Mucosa of rectum (tissue), 2 donors: ENCODE data around the gene CIBAR2.
"Not testable (repeated sequence)": the region's sequence is repeated elsewhere in the genome, so short reads cannot be mapped to it uniquely, and the experiment has no call there.

Experiments
- H3K27ac ChIP-seq, 2 donors: one replicate each; pipeline ENCODE4 v1.7.0; 2013; ENCODE audit warnings: inconsistent platforms in 2 of 2, low read depth in 2 of 2, low read length in 2 of 2
- H3K27me3 ChIP-seq, 2 donors: one replicate each; pipeline ENCODE4 v1.7.0; 2013; ENCODE audit warnings: low read length in 2 of 2; ENCODE audit not compliant: control insufficient read depth in 2 of 2, insufficient read depth in 2 of 2
- H3K36me3 ChIP-seq, 2 donors: one replicate each; pipeline ENCODE4 v1.7.0; 2013; ENCODE audit warnings: low read length in 2 of 2; ENCODE audit not compliant: control insufficient read depth in 2 of 2, insufficient read depth in 2 of 2
- H3K4me1 ChIP-seq, 2 donors: one replicate each; pipeline ENCODE4 v1.7.0; 2013; ENCODE audit warnings: low read length in 2 of 2, mild to moderate bottlenecking in 1 of 2; ENCODE audit not compliant: control insufficient read depth in 2 of 2, insufficient read depth in 2 of 2
- H3K4me3 ChIP-seq, 2 donors: one replicate each; pipeline ENCODE4 v1.7.0; 2013; ENCODE audit warnings: low read length in 2 of 2
- H3K9ac ChIP-seq, 2 donors: one replicate each; pipeline ENCODE4 v1.7.0; 2013; ENCODE audit warnings: low read length in 2 of 2, low read depth in 1 of 2, mild to moderate bottlenecking in 1 of 2
- H3K9me3 ChIP-seq, 2 donors: one replicate each; pipeline ENCODE4 v1.7.0; 2013; ENCODE audit warnings: low read length in 2 of 2; ENCODE audit not compliant: control insufficient read depth in 2 of 2
- donor health status: healthy.
- donor health status: Normal muscosa, but diverticular disease.

Gene CIBAR2

DNA sequence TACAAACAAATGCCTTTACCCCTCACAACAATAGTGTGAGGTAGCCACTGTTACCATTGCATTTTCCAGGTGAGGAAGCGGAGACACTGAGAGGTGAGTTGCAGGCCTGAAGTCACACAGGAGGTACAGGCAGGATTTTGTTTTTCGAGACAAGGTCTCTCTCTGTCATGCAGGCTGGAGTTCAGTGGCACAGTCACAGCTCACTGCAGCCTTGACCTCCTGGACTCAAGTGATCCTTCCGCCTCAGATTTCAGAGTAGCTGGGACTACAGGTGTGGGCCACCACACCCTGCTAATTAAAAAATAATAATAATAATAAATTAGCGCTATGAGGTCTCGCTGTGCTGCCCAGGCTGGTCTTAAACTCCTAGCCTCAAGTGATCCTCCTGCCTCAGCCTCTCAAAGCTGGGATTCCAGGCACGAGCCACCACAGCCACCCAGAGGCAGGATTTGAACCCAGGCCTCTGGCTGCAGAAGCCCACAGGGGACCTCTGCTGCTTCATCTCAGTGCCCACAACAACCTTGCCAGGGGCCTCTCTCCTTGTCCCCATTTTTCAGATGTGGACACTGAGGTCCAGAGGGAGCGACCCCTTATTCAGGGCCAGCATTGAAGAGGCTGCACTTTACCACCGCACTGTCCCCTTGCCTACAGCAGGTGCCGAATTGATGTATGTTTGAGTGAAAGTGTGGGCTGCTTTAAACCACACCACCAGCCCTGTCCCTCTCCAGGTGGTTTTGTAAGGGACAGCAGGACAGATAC, 16.0 kb upstream of the CIBAR2 start:
- Histone ChIP-seq H3K4me3 (no peak overlapping the region), H3K9ac (no peak overlapping the region), H3K27me3 (no peaks in the 10 kb centered on the region), H3K9me3 (no peaks in the 10 kb centered on the region), H3K27ac (no peak overlapping the region), H3K4me1 (peaks cover 0 to 5% of the 10 kb centered on the region in 2 donors), H3K36me3 (no peaks in the 10 kb centered on the region)

DNA sequence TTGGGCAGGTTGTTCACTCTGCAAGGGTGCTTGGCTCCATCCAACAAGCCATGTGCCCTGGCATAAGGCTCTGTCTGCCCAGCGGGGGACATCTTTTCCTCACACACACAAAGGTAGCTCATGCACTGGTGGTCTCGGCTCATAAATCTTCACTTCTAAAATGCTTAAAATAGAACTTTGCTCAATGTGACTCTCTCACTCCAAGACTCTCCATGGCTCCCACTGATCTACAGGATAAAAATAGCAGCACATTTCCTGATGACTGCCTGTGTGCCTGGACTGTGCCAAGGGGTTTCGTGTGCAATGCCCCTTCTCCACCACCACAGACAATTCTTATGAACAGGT, 15.1 kb upstream of the CIBAR2 start:
- no peaks in the 10 kb centered on the region for H3K36me3 ChIP-seq
- H3K27ac ChIP-seq = no peak overlapping the region
- peaks cover 0 to 5% of the 10 kb centered on the region in 2 donors for H3K4me1 ChIP-seq
- H3K9me3 ChIP-seq = no peaks in the 10 kb centered on the region
- H3K27me3 ChIP-seq = no peaks in the 10 kb centered on the region
- H3K4me3 ChIP-seq = no peak overlapping the region
- H3K9ac ChIP-seq = no peak overlapping the region

DNA sequence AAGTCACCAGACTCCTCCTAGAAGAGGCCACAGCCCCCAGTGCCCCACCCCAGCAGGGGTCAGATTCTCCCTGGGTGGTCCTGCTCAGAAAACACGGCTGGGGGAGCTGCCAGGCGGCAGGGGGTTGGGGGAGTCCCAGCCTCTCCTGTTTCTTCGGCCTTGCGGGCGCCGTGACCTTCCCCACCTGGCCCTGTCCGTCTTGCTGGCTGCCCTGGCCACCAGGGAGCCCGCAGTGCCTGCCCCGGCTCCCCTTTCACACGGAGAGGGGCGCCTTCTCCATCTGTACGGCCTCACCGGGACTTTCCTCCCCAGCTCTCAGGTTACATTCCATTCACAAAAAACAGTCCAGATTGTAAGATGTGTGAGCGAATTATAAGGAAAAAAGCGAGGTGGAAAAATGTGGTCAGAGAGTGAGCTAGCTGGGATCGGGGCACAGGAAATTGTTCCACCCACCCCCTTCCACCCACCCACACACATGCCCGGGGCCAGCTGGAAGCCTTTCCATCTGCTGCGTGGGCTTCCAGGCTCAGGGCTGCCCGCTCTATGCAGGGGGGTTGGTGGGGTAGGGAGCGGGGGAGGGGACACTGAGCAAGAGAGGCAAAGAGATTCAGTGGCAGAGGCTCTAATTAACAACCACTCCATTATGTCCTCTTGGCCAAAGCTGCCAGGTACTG, 14.6 kb upstream of the CIBAR2 start:
- Histone ChIP-seq H3K36me3 (no peaks in the 10 kb centered on the region), H3K9ac (no peak overlapping the region), H3K27me3 (no peaks in the 10 kb centered on the region), H3K4me1 (peaks cover 0 to 5% of the 10 kb centered on the region in 2 donors), H3K27ac (no peak overlapping the region), H3K9me3 (no peaks in the 10 kb centered on the region), H3K4me3 (no peak overlapping the region)

DNA sequence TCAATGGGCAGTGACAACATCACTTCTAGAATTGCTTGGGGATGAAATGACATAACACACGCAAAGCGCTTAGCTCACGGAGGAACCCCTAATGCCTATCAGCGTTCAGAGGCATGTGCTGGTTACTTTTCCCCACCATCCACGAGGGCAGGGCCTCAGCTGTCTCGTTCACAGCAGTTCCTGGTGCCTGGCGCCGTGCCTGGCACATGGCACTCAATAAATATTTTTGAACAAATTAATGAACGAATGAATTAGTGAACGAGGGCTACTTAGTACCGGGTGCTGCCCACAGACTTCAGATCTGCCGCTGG, 14.1 kb upstream of the CIBAR2 start:
- Histone ChIP-seq H3K9me3 (no peaks in the 10 kb centered on the region), H3K27ac (no peak overlapping the region), H3K9ac (no peak overlapping the region), H3K27me3 (no peaks in the 10 kb centered on the region), H3K36me3 (no peaks in the 10 kb centered on the region), H3K4me1 (peaks cover 0 to 5% of the 10 kb centered on the region in 2 donors), H3K4me3 (no peak overlapping the region)

DNA sequence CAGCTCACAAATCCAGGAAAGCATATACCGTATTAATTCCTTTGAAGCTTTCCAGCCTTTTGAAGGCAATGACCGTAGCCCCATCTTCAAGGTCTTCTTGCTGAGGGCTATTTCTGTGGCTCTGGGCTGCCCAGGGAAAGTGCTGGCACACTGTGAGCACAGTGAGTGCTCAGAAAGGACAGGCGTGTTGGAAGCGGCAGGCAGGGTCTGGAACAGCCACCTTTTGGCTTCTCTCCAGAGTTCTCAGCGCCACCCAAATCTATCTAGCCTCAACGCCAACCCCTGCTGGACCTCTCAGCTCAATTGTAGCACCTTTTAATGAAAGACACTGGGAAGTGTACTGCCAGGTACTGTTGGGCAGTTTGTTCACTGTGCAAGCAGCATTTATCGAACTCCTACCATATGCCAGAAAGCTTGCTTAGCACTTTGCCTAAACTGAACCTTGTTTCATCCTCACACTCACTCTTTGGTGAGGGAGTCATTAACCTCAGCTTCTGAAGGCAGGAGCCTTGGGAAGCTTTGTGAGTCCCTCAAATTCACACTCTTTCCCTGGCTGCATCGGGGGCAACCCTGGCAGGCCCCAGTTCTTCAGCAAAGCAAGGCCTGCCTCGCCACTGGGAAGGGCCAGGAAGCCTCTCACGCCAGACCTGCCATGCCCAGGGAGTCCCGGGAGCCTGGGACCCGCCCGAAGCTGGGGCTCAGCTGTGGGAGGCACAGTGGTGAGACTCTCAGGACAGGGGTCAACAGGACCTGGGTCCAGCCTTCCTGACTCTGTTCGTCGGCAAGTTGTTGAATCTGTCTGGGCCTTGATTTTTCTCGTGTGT, 13.5 kb upstream of the CIBAR2 start:
- peaks cover 0 to 5% of the 10 kb centered on the region in 2 donors for H3K4me1 ChIP-seq
- H3K36me3 ChIP-seq = no peaks in the 10 kb centered on the region
- H3K9ac ChIP-seq = no peak overlapping the region
- no peak overlapping the region for H3K27ac ChIP-seq
- no peaks in the 10 kb centered on the region for H3K9me3 ChIP-seq
- no peak overlapping the region for H3K4me3 ChIP-seq
- H3K27me3 ChIP-seq = no peaks in the 10 kb centered on the region

DNA sequence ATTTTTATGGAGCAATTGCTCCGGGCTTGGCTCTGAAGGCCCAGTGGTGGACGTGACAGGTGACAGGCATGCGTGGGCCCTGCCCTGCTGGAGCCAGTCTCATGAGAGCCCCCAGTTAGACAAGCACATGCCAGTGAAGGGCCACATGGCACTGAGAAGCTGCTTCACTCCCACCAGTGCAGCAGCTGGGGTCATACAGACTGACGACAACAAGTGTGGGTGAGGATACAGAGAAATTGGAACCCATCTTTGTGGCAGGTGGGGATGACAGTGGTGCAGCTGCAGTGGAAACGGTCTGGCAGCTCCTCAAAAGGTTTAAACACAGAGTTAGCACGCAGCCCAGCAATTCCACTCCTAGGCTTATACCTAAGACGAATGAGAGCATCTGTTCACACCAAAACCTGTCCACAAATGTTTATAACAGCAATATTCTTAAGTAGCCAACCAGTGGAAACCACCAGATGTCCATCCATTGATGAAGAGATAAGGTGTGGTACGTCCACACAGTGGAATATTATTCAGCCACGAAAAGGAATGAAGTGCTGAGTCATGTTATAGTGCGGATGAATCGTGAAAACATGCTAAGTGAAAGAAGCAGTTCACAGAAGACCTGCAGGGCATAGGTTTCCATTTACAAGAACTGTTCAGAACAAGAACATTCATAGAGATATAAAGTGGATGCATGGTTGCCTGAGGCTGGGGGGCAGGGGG, 12.5 kb upstream of the CIBAR2 start:
- Histone ChIP-seq H3K27ac (no peak overlapping the region), H3K9ac (no peak overlapping the region), H3K9me3 (no peaks in the 10 kb centered on the region), H3K27me3 (no peaks in the 10 kb centered on the region), H3K4me3 (no peak overlapping the region), H3K36me3 (no peaks in the 10 kb centered on the region), H3K4me1 (peaks cover 0 to 5% of the 10 kb centered on the region in 2 donors)

DNA sequence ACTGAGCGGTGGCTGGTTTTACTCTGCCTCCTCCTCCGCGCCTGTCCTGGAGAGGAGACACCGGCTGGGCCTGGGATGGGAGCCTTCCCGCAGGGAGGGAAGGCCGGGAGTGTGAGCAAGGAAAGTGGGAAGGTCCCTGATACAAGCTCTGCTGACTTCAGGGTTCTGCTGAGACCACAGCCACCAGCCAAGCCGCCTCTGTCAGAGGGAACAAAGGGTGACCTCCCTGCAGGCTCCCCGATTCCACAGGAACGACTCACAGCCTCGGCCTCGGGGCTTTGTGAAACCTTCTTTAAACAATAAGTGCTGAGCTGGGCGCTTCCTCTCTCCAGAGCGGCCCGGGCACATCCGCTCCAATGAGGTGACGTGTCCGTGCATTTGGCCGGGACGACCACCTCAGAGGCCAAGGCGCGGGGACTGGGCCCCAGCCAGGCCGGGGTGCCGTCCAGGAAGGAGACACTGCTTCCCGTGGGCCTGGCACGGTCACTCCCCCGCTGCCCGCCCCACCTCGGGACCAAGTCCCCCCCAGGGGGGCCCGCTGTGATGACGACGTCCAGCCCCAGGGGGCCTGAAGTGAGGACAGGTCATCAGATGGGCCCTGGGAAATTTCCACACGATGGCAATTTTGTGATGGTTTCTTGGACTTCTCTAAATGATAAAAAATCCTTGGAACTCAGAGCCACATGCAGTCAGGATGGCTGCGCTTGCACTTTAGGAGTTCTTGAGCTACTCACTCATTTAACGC, 11.8 kb upstream of the CIBAR2 start:
- H3K36me3 ChIP-seq = no peaks in the 10 kb centered on the region
- H3K4me3 ChIP-seq = no peak overlapping the region
- H3K27me3 ChIP-seq = no peaks in the 10 kb centered on the region
- no peaks in the 10 kb centered on the region for H3K9me3 ChIP-seq
- H3K4me1 ChIP-seq = peaks cover 0 to 5% of the 10 kb centered on the region in 2 donors
- H3K9ac ChIP-seq = no peak overlapping the region
- H3K27ac ChIP-seq = peak overlapping the region in 1 of 2 donors; percentile 39

DNA sequence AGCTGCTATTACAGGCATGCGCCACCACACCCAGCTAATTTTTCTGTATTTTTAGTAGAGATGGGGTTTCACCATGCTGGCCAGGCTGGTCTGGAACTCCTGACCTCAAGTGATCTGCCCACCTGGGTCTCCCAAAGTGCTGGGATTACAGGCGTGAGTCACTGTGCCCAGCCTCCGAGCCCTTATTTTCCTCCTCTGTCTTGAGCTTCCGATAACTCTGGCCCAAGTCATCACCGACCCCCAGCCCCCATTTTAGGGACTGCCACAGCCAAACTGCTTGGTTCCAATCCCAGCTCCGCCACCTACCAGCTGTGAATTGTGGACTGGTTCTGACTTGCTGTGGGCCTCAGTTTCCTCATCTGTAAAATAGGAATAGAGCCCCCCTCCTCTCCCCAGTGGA, 11.2 kb upstream of the CIBAR2 start:
- H3K4me3 ChIP-seq, H3K4me1 ChIP-seq, H3K9ac ChIP-seq, H3K9me3 ChIP-seq, H3K27me3 ChIP-seq, H3K36me3 ChIP-seq: not testable (repeated sequence)
- H3K27ac ChIP-seq = peak overlapping the region in 1 of 2 donors; percentile 39

DNA sequence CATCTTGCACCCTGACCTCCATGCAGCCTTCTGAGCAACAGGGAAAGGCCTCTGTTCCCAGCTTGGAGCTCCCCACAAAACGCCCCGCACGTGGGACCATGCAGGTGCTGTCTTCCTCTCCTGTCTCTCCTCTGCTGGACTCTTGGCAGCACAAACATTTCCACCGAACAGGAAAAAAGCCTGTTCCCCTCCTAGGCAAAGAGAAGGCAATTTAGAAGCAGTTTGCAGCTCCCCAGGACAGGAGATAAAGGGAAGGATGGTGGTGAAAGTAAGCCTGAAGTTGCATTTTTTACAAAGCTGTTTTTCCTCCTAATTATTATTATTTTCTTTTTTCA, 7.7 kb upstream of the CIBAR2 start:
- Histone ChIP-seq H3K4me1 (peaks cover 0 to 2% of the 10 kb centered on the region in 2 donors), H3K9ac (no peak overlapping the region), H3K9me3 (no peaks in the 10 kb centered on the region), H3K27ac (no peak overlapping the region), H3K4me3 (no peak overlapping the region), H3K27me3 (no peaks in the 10 kb centered on the region), H3K36me3 (no peaks in the 10 kb centered on the region)
